Endothelial cell of umbilical vein (primary cell): Measurements from ENCODE around the gene RTN1. TPM values are rescaled to one million over a fixed set of nuclear protein-coding genes. Genes with fewer than 3 reads are reported as not detected.

Experiments used
- BruUV-seq: library from RNA; stranded (reverse); fragments of 400-500 nt; replicated peaks from 2 replicates; lab custom pipeline; 2021; lab: Mats Ljungman, UMichigan
- CTCF ChIA-PET: fragments of 300-600, 350-600 bp; sonication (Branson Sonifier 250); formaldehyde crosslinking; loops from one replicate; lab custom pipeline; 2021; ENCODE audit warnings: antibody characterized with exemption, inconsistent platforms; lab: Charles Lee
- POLR2A ChIA-PET: fragments of 300-600, 350-600 bp; sonication (Branson Sonifier 250); formaldehyde crosslinking; loops from one replicate; lab custom pipeline; 2021; ENCODE audit warnings: antibody characterized with exemption, inconsistent platforms; lab: Charles Lee
- DNase-seq: peaks from one replicate; pipeline ENCODE4 v3.0.0-alpha.2; 2011; ENCODE audit warnings: low read depth, low spot score
- FAIRE-seq: peaks from 2 replicates; lab custom pipeline; 2011; peaks lifted over from hg19 to GRCh38; lab: Jason Lieb, UNC
- H2AFZ ChIP-seq: 2 replicates; pipeline ENCODE4 v1.6.0; 2012; ENCODE audit warnings: low read depth, low read length, control low read depth, inconsistent platforms
- H3K27ac ChIP-seq: 2 replicates; pipeline ENCODE4 v1.5.1; 2011; ENCODE audit warnings: low read depth, mild to moderate bottlenecking, control low read depth, low read length, moderate library complexity; ENCODE audit not compliant: insufficient read depth
- H3K27me3 ChIP-seq, 2 experiments: 2 replicates each; pipeline versions ENCODE4 v1.6.0 to v1.6.1; 2011; ENCODE audit warnings: low read length in 2 of 2, mixed read lengths in 1 of 2; ENCODE audit not compliant: control insufficient read depth in 2 of 2, insufficient read depth in 2 of 2
- H3K36me3 ChIP-seq, 2 experiments: 2 replicates in 1 of 2; 3 replicates in 1 of 2; pipeline ENCODE4 v1.5.1; 2011; ENCODE audit warnings: low read length in 2 of 2, mild to moderate bottlenecking in 1 of 2, moderate library complexity in 1 of 2; ENCODE audit not compliant: control insufficient read depth in 2 of 2, insufficient read depth in 2 of 2; ENCODE audit errors: extremely low read depth in 1 of 2
- H3K4me1 ChIP-seq: 3 replicates; pipeline ENCODE4 v1.5.1; 2011; ENCODE audit warnings: mild to moderate bottlenecking, low read length; ENCODE audit not compliant: control insufficient read depth, insufficient read depth; ENCODE audit errors: extremely low read depth
- H3K4me2 ChIP-seq: 2 replicates; pipeline ENCODE4 v1.6.1; 2011; ENCODE audit warnings: low read length, control low read depth, mixed read lengths; ENCODE audit not compliant: insufficient read depth
- H3K4me3 ChIP-seq, 3 experiments: fragments of 200-600 bp in 1 of 3; sonication (generic), shearing (Covaris generic) in 1 of 3; replicated peaks in 1 of 3; 2 replicates each; pipeline ENCODE4 v1.5.1; 2011 to 2016; ENCODE audit warnings: control low read depth in 3 of 3, low read length in 3 of 3, mild to moderate bottlenecking in 2 of 3, inconsistent platforms in 1 of 3, low read depth in 1 of 3, moderate library complexity in 1 of 3; ENCODE audit not compliant: insufficient read depth in 1 of 3
- H3K79me2 ChIP-seq: 2 replicates; pipeline ENCODE4 v1.6.0; 2012; ENCODE audit warnings: low read length, inconsistent platforms; ENCODE audit not compliant: control insufficient read depth, insufficient read depth
- H3K9ac ChIP-seq: replicated peaks from 2 replicates; pipeline ENCODE3; 2011; ENCODE audit warnings: low read length, control low read depth; ENCODE audit not compliant: insufficient read depth; ENCODE audit errors: extremely low read depth
- H3K9me1 ChIP-seq: replicated peaks from 3 replicates; pipeline ENCODE4 v1.6.0; 2011; ENCODE audit warnings: mild to moderate bottlenecking, low read length; ENCODE audit not compliant: control insufficient read depth, insufficient read depth; ENCODE audit errors: extremely low read depth
- H3K9me3 ChIP-seq: replicated peaks from 2 replicates; pipeline ENCODE4 v1.5.1; 2012; ENCODE audit warnings: low read length, inconsistent platforms; ENCODE audit not compliant: control insufficient read depth, insufficient read depth
- H4K20me1 ChIP-seq: replicated peaks from 2 replicates; pipeline ENCODE3; 2011; ENCODE audit warnings: mild to moderate bottlenecking, low read length; ENCODE audit not compliant: control insufficient read depth, insufficient read depth; ENCODE audit errors: extremely low read depth
- CTCF ChIP-seq, 2 donors: IDR thresholded peaks; 1 replicate in 1 of 2; 2 replicates in 1 of 2; pipeline ENCODE4 v1.5.1; 2011; ENCODE audit warnings: low read length in 2 of 2, mild to moderate bottlenecking in 2 of 2, moderate library complexity in 2 of 2, control low read depth in 1 of 2, inconsistent platforms in 1 of 2, low read depth in 1 of 2; ENCODE audit not compliant: insufficient read depth in 1 of 2; ENCODE audit errors: extremely low read depth in 1 of 2
- EZH2 ChIP-seq: IDR thresholded peaks from 2 replicates; pipeline ENCODE4 v1.6.1; 2012; ENCODE audit warnings: borderline replicate concordance, low read depth, mild to moderate bottlenecking, moderate library complexity, low read length, inconsistent platforms; ENCODE audit not compliant: severe bottlenecking
- FOS ChIP-seq: IDR thresholded peaks from 2 replicates; pipeline ENCODE4 v1.6.1; 2011; ENCODE audit warnings: mild to moderate bottlenecking, low read length, moderate library complexity, borderline replicate concordance; ENCODE audit not compliant: insufficient read depth
- GATA2 ChIP-seq: IDR thresholded peaks from 2 replicates; pipeline ENCODE4 v1.7.0; 2011; ENCODE audit warnings: low read depth, mild to moderate bottlenecking, moderate library complexity, mixed read lengths, low read length; ENCODE audit not compliant: insufficient read length, insufficient read depth
- JUN ChIP-seq: IDR thresholded peaks from 2 replicates; pipeline ENCODE4 v1.6.1; 2011; ENCODE audit warnings: borderline replicate concordance, low read depth; ENCODE audit not compliant: insufficient read length, insufficient read depth
- MAX ChIP-seq: IDR thresholded peaks from 2 replicates; pipeline ENCODE4 v1.6.1; 2011; ENCODE audit not compliant: insufficient read depth, insufficient read length
- MYC ChIP-seq: IDR thresholded peaks from one replicate; pipeline ENCODE4 v1.6.1; 2011; ENCODE audit warnings: mild to moderate bottlenecking, low read depth, low read length
- POLR2A ChIP-seq: IDR thresholded peaks from 2 replicates; pipeline ENCODE4 v1.6.1; 2012; ENCODE audit warnings: low read depth, mild to moderate bottlenecking, control low read depth, low read length
- POLR2AphosphoS5 ChIP-seq: IDR thresholded peaks from 2 replicates; pipeline ENCODE4 v1.6.1; 2012; ENCODE audit warnings: low read depth, mild to moderate bottlenecking, control low read depth, low read length, moderate library complexity; ENCODE audit not compliant: insufficient read depth
- dilution Hi-C: fragments of 300-500 bp; cut with MboI; formaldehyde crosslinking; loops from one replicate; pipeline ENCODE4 v1.15.0; 2019; ENCODE audit warnings: low sequenced_read_pairs; ENCODE audit not compliant: extremely low pct_ligation_motif_present
- intact Hi-C: fragments of 100-400 bp; cut with micrococcal nuclease; formaldehyde crosslinking; loops from one replicate; pipeline ENCODE4 v1.10.0; 2022
- polyA plus RNA-seq, 4 experiments: library from polyadenylated mRNA; depleted of rRNA in 3 of 4; stranded (reverse) in 3 of 4; unstranded in 1 of 4; fragments of >200 nt; gene quantifications; 2 replicates each; pipeline versions ENCODE4 v1.2.1 to v1.2.3, GENCODE V29; 2011 to 2012; ENCODE audit warnings: missing spikeins in 1 of 4
- total RNA-seq: library from RNA; stranded (reverse); gene quantifications from 2 replicates; pipeline ENCODE4 v1.2.3, GENCODE V29; 2021

RTN1 gene
- total and polyA plus RNA-seq, 2 donors (not counting 3 experiments of a cell fraction or from before 2014, with no cell fraction given) = 0.10 to 0.29 TPM

GRCh38 chr14:59918824-59919569 lies 48.4 kb upstream of the RTN1 start:
- BruUV-seq = no TSS peak
- FAIRE-seq = peak; percentile 33
- Histone ChIP-seq H3K4me3 (no peak overlapping the region), H3K4me2 (peak overlapping the region; percentile 34), H3K4me1 (no peaks in the 10 kb centered on the region), H3K36me3 (no peaks in the 10 kb centered on the region), H3K9ac (no peak overlapping the region), H3K79me2 (no peaks in the 10 kb centered on the region), H3K9me3 (no peaks in the 10 kb centered on the region), H4K20me1 (no peaks in the 10 kb centered on the region), H2AFZ (no peak overlapping the region), H3K27me3 (peaks cover 19 to 41% of the 10 kb centered on the region in 2 experiments), H3K9me1 (no peaks in the 10 kb centered on the region), H3K27ac (no peak overlapping the region)
- intact Hi-C loops (loop anchor here (1.0 to 5.0 kb wide), 2 partner anchors 47 to 287 kb away; partner anchors contain the start of gene RTN1), dilution Hi-C loops (no loop called here)
- TF ChIP-seq CTCF (IDR thresholded peaks at IDR 0.05; ENCODE audit: extremely low read depth in 1 of 2, insufficient read depth in 1 of 2, low read depth in 1 of 2, low read length in 2 of 2) (peak; percentile 4 to 21), EZH2 (no peak), JUN (no peak)
- DNase-seq = peak; percentile 38
- ChIA-PET POLR2A (no interaction called here), CTCF (interaction anchor here (0.7 to 3.1 kb wide), 18 partner anchors 15 to 412 kb away, joined by 3 to 77 read pairs (median 4); partner anchors contain the start of gene RTN1)

GRCh38 chr14:59913187-59913586 lies 42.6 kb upstream of the RTN1 start:
- FAIRE-seq (no peak), DNase-seq (no peak)
- H3K36me3 ChIP-seq = no peaks in the 10 kb centered on the region
- intact Hi-C loops (no loop called here), dilution Hi-C loops (no loop called here)
- H3K79me2 ChIP-seq = no peaks in the 10 kb centered on the region
- no peak overlapping the region for H3K4me3 ChIP-seq
- TF ChIP-seq MYC (no peak), POLR2A (no peak), FOS (no peak), GATA2 (no peak), JUN (no peak), MAX (no peak), CTCF (IDR thresholded peaks at IDR 0.05; ENCODE audit: extremely low read depth in 1 of 2, insufficient read depth in 1 of 2, low read depth in 1 of 2, low read length in 2 of 2) (no peak), EZH2 (no peak), POLR2AphosphoS5 (no peak)
- no peaks in the 10 kb centered on the region for H3K4me1 ChIP-seq
- ChIA-PET POLR2A (no interaction called here), CTCF (interaction anchor here (1.7 kb wide), 1 partner anchor 16 kb away, joined by 8 read pairs; no protein-coding TSS in a partner anchor)
- no peaks in the 10 kb centered on the region for H4K20me1 ChIP-seq
- H3K27ac ChIP-seq = no peak overlapping the region
- no peak overlapping the region for H3K4me2 ChIP-seq
- BruUV-seq = no TSS peak
- H3K27me3 ChIP-seq = peaks cover 4 to 11% of the 10 kb centered on the region in 2 experiments
- H3K9me1 ChIP-seq = no peaks in the 10 kb centered on the region
- H2AFZ ChIP-seq = no peak overlapping the region
- no peaks in the 10 kb centered on the region for H3K9me3 ChIP-seq
- no peak overlapping the region for H3K9ac ChIP-seq
